MCF 10A (cell line): ENCODE data around the gene FHIP1B. TPM values are rescaled to one million over a fixed set of nuclear protein-coding genes. Genes with fewer than 3 reads are reported as not detected.

ENCODE experiments used
- BruUV-seq: library from RNA; stranded (reverse); fragments of 400-500 nt; replicated peaks from 2 replicates; lab custom pipeline; 2021; lab: Mats Ljungman, UMichigan
- CTCF ChIA-PET: fragments of 300-600 bp; sonication (Branson Sonifier 250); formaldehyde crosslinking; extraction: SDS; loops from one replicate; lab custom pipeline; 2021; ENCODE audit warnings: antibody characterized with exemption, inconsistent platforms; lab: Yijun Ruan, JAX
- POLR2A ChIA-PET: fragments of 300-600, 350-650 bp; sonication (Branson Sonifier 250); formaldehyde crosslinking; extraction: SDS; loops from one replicate; lab custom pipeline; 2020; ENCODE audit warnings: antibody characterized with exemption, inconsistent platforms; lab: Yijun Ruan, JAX
- DNase-seq: peaks from one replicate; pipeline ENCODE4 v3.0.0-alpha.2; 2018; ENCODE audit not compliant: unreplicated experiment
- H3K27ac Mint-ChIP-seq: one replicate; pipeline ENCODE4 v1.8.0; 2022; ENCODE audit warnings: mild to moderate bottlenecking, low read depth, mixed read lengths; ENCODE audit not compliant: unreplicated experiment
- H3K27me3 Mint-ChIP-seq: one replicate; pipeline ENCODE4 v1.8.0; 2022; ENCODE audit warnings: mixed read lengths; ENCODE audit not compliant: insufficient read depth, unreplicated experiment
- H3K36me3 Mint-ChIP-seq: one replicate; pipeline ENCODE4 v1.8.0; 2022; ENCODE audit warnings: mild to moderate bottlenecking, moderate library complexity, mixed read lengths; ENCODE audit not compliant: insufficient read depth, unreplicated experiment
- H3K4me1 Mint-ChIP-seq: one replicate; pipeline ENCODE4 v1.8.0; 2022; ENCODE audit warnings: mixed read lengths; ENCODE audit not compliant: insufficient read depth, unreplicated experiment
- H3K4me3 Mint-ChIP-seq: one replicate; pipeline ENCODE4 v1.8.0; 2022; ENCODE audit warnings: mild to moderate bottlenecking, moderate library complexity, mixed read lengths; ENCODE audit not compliant: unreplicated experiment
- H3K9me3 Mint-ChIP-seq: one replicate; pipeline ENCODE4 v1.8.0; 2022; ENCODE audit warnings: mixed read lengths; ENCODE audit not compliant: unreplicated experiment
- CTCF ChIP-seq: fragments of 200-600 bp; IDR thresholded peaks from one replicate; pipeline ENCODE4 v1.8.0; 2022; ENCODE audit warnings: antibody characterized with exemption, mild to moderate bottlenecking; ENCODE audit not compliant: unreplicated experiment
- intact Hi-C: fragments of 100-400 bp; cut with micrococcal nuclease; formaldehyde crosslinking; loops from 2 replicates; pipeline ENCODE4 v1.14.1; 2022
- total RNA-seq: library from RNA; stranded (reverse); gene quantifications from 2 replicates; pipeline ENCODE4 v1.2.3, GENCODE V29; 2022

The FHIP1B gene
- total RNA-seq, 1 experiment from 2014 or later = 44.6 TPM

GRCh38 chr11:6199174-6199810 is 35.1 kb downstream of the FHIP1B start, which contains the start of gene OR52W1:
Gene OR52W1, plus strand, starts transcription at chr11:6199224. Its CDS starts 0 bp downstream, at chr11:6199224.
- Mint-ChIP-seq H3K27ac (no peak within 1 kb of the TSS), H3K4me3 (no peak within 1 kb of the TSS), H3K9me3 (no peaks in the 10 kb centered on the region), H3K4me1 (peaks cover 4% of the 10 kb centered on the region), H3K27me3 (no peaks in the 10 kb centered on the region), H3K36me3 (no peaks in the 10 kb centered on the region)
- DNase-seq = no peak
- intact Hi-C loops = no loop called here
- ChIA-PET POLR2A (no interaction called here), CTCF (interaction anchor here (1.1 kb wide), 1 partner anchor 52 kb away, joined by 4 read pairs; no protein-coding TSS in a partner anchor)
- no peak for TF ChIP-seq CTCF
- BruUV-seq = no TSS peak

GRCh38 chr11:6197466-6198200 is 36.8 kb downstream of the FHIP1B start:
- Mint-ChIP-seq H3K27ac (no peak overlapping the region), H3K36me3 (no peaks in the 10 kb centered on the region), H3K9me3 (no peaks in the 10 kb centered on the region), H3K27me3 (no peaks in the 10 kb centered on the region), H3K4me3 (no peak overlapping the region), H3K4me1 (peaks cover 4% of the 10 kb centered on the region)
- no TSS peak for BruUV-seq
- ChIA-PET POLR2A (no interaction called here), CTCF (interaction anchor here (1.1 kb wide), 1 partner anchor 53 kb away, joined by 4 read pairs; no protein-coding TSS in a partner anchor)
- intact Hi-C loops = no loop called here
- DNase-seq = no peak
- TF ChIP-seq CTCF = no peak

GRCh38 chr11:6196396-6196795 is 38.0 kb downstream of the FHIP1B start:
- no TSS peak for BruUV-seq
- POLR2A ChIA-PET = no interaction called here

More at GRCh38 chr11:6196396-6196795, 38.0 kb downstream of the FHIP1B start:
- CTCF ChIA-PET = interaction anchor here (0.7 to 0.8 kb wide), 4 partner anchors 12 to 166 kb away, joined by 3 to 4 read pairs (median 4); no protein-coding TSS in a partner anchor
- no peak for TF ChIP-seq CTCF
- no peak for DNase-seq
- H3K27me3 Mint-ChIP-seq = no peaks in the 10 kb centered on the region
- H3K4me1 Mint-ChIP-seq = peaks cover 4% of the 10 kb centered on the region
- H3K36me3 Mint-ChIP-seq = no peaks in the 10 kb centered on the region
- H3K27ac Mint-ChIP-seq = no peak overlapping the region
- H3K9me3 Mint-ChIP-seq = no peaks in the 10 kb centered on the region
- intact Hi-C loops = no loop called here
- H3K4me3 Mint-ChIP-seq = no peak overlapping the region
